Natural killer cell (primary cell): ENCODE results near the gene DARS1. TPM values are rescaled to one million over a fixed set of nuclear protein-coding genes. Genes with fewer than 3 reads are reported as not detected.

Experiments used
- ATAC-seq, 3 donors: fragments of 150-1000 bp in 2 of 3; fragments of 200-7000 bp in 1 of 3; cut with Tn5 transposase; 1 replicate in 1 of 3; 2 replicates in 2 of 3; pipeline ENCODE4 v1.10.0; 2021; ENCODE audit warnings: mild to moderate bottlenecking in 2 of 3, moderate library complexity in 2 of 3
- DNase-seq, 2 donors: peaks; one replicate each; pipeline versions ENCODE4 v3.0.0 to v3.0.0-alpha.2; 2013 to 2021; ENCODE audit warnings: mixed read lengths in 1 of 2
- H3K27ac ChIP-seq: one replicate; pipeline ENCODE4 v1.5.1; 2013; ENCODE audit warnings: mild to moderate bottlenecking, low read length
- H3K27me3 ChIP-seq: one replicate; pipeline ENCODE4 v1.6.1; 2013; ENCODE audit warnings: low read length; ENCODE audit not compliant: control insufficient read depth, insufficient read depth
- H3K36me3 ChIP-seq: one replicate; pipeline ENCODE4 v1.6.1; 2013; ENCODE audit warnings: low read length; ENCODE audit not compliant: control insufficient read depth, insufficient read depth
- H3K4me1 ChIP-seq: one replicate; pipeline ENCODE4 v1.6.1; 2013; ENCODE audit warnings: low read length; ENCODE audit not compliant: control insufficient read depth, insufficient read depth
- H3K4me3 ChIP-seq: one replicate; pipeline ENCODE4 v1.5.1; 2013; ENCODE audit warnings: low read length
- H3K9me3 ChIP-seq: one replicate; pipeline ENCODE4 v1.6.1; 2013; ENCODE audit warnings: low read length; ENCODE audit not compliant: control insufficient read depth, insufficient read depth
- H3K27ac Mint-ChIP-seq, 2 donors: one replicate each; pipeline ENCODE4 v1.8.0; 2022; ENCODE audit warnings: mild to moderate bottlenecking in 2 of 2, mixed read lengths in 2 of 2, moderate library complexity in 1 of 2
- H3K27me3 Mint-ChIP-seq, 2 donors: one replicate each; pipeline ENCODE4 v1.8.0; 2022; ENCODE audit warnings: low read depth in 2 of 2, mixed read lengths in 2 of 2
- H3K36me3 Mint-ChIP-seq: one replicate; pipeline ENCODE4 v1.8.0; 2022; ENCODE audit warnings: mixed read lengths
- H3K4me1 Mint-ChIP-seq, 2 donors: one replicate each; pipeline ENCODE4 v1.8.0; 2022; ENCODE audit warnings: mixed read lengths in 2 of 2
- H3K4me3 Mint-ChIP-seq: one replicate; pipeline ENCODE4 v1.8.0; 2022; ENCODE audit warnings: mild to moderate bottlenecking, moderate library complexity, mixed read lengths
- H3K9me3 Mint-ChIP-seq, 2 donors: one replicate each; pipeline ENCODE4 v1.8.0; 2022; ENCODE audit warnings: mixed read lengths in 2 of 2
- WGBS: methylation state at CpG from one replicate; pipeline ENCODE4 v1.1.7; 2013; ENCODE audit warnings: missing lambda C conversion rate; ENCODE audit not compliant: insufficient coverage; 5-methylcytosine and 5-hydroxymethylcytosine counted together
- intact Hi-C: fragments of 100-400 bp; cut with micrococcal nuclease; formaldehyde crosslinking; loops from one replicate; pipeline ENCODE4 v1.14.2; 2022
- total RNA-seq, 4 donors: library from RNA; stranded (reverse); fragments of 120-200 nt in 1 of 4; gene quantifications; one replicate each; pipeline versions ENCODE4 v1.2.3 to v1.2.4, GENCODE V29; 2013 to 2022
- TF ChIP-seq, protein P1 (sequence below): fragments of 200-600 bp; IDR thresholded peaks from one replicate; pipeline ENCODE4 v1.8.0; 2022; ENCODE audit warnings: antibody characterized with exemption

The DARS1 gene
- total RNA-seq, 3 donors from 2014 or later (not counting 1 experiment from before 2014, with no cell fraction given): 28.4 to 31.3 (median 30.3) TPM

DNA sequence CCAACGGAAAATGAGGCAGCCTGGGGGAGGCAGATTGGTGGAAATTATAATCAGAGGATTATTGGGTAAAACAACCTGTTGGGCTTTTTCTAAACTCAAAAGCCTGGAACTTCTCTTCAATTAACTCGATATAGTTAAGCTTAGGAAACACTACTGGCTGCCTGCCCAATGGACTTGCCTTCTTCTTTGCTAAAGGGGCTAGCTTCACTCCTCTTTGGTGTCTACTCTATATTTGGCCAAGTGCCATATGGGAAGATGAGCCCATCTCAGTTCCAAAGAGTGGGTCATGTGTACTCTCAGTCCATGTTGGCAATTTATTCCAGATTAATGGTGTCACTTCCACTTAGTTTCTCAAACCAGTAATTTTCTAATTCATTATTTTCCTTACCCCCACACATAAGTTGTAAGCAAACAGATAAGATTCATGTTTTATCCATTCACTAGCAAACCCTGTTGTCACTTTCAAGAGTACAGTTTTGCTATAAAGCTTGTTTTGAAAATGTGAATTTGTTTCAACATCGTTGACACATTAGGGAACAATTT is 34.3 kb downstream of the DARS1 start:
- Histone ChIP-seq H3K36me3 (peaks cover 2% of the 10 kb centered on the region), H3K4me3 (no peak overlapping the region), H3K4me1 (no peaks in the 10 kb centered on the region), H3K27me3 (no peaks in the 10 kb centered on the region), H3K9me3 (no peaks in the 10 kb centered on the region), H3K27ac (no peak overlapping the region)
- no peak overlapping the region for H3K27ac Mint-ChIP-seq
- no peak for DNase-seq
- 86% methylated on average over 3 of the region's 3 CpGs for WGBS
- TF ChIP-seq, protein P1, sequence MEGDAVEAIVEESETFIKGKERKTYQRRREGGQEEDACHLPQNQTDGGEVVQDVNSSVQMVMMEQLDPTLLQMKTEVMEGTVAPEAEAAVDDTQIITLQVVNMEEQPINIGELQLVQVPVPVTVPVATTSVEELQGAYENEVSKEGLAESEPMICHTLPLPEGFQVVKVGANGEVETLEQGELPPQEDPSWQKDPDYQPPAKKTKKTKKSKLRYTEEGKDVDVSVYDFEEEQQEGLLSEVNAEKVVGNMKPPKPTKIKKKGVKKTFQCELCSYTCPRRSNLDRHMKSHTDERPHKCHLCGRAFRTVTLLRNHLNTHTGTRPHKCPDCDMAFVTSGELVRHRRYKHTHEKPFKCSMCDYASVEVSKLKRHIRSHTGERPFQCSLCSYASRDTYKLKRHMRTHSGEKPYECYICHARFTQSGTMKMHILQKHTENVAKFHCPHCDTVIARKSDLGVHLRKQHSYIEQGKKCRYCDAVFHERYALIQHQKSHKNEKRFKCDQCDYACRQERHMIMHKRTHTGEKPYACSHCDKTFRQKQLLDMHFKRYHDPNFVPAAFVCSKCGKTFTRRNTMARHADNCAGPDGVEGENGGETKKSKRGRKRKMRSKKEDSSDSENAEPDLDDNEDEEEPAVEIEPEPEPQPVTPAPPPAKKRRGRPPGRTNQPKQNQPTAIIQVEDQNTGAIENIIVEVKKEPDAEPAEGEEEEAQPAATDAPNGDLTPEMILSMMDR: no peak
- H3K9me3 Mint-ChIP-seq: no peaks in the 10 kb centered on the region
- H3K27me3 Mint-ChIP-seq: no peaks in the 10 kb centered on the region
- intact Hi-C loops: loop anchor here (10.0 kb wide), 2 partner anchors 54 to 164 kb away; partner anchors contain the start of gene CXCR4
- ATAC-seq: no peak
- peaks cover 20 to 42% of the 10 kb centered on the region in 2 donors for H3K4me1 Mint-ChIP-seq
- H3K36me3 Mint-ChIP-seq: no peaks in the 10 kb centered on the region
- H3K4me3 Mint-ChIP-seq: no peak overlapping the region

DNA sequence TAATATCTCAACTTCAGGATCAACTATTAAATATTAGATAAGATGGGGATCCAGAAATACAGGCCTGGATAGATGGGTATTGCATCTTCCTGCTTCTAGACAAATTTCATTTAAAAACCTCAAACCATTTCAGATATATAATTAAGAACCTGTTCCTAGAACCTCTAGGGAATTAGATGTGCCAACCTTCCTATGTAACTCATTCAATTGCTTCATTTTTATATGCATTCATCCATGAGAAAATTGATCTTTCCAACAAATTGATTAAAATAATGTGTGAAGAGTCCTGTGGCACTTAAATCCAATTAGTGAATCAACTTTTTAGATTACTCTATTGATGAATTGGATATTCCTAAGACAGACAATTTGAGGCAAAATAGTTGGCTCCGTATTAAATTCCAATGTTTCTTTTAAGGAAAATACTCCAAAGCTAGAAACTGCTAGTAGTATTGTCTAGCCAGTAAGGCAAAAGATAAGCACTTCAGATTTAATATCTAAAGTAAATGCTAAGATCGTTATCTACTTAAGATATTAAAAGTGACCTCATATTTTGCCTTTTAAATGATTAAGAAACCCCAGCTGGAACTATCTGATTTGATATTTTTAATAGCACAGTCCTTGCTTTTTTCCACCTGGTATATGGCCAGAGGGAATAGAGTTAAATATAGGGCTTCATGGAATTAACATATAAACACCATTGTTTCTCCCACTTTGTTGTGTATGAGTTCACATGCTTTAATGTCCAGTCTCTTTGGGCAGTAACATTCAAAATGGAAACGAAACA is 35.8 kb downstream of the DARS1 start:
- Mint-ChIP-seq H3K27ac (no peak overlapping the region), H3K4me1 (peaks cover 32 to 47% of the 10 kb centered on the region in 2 donors), H3K36me3 (no peaks in the 10 kb centered on the region), H3K27me3 (no peaks in the 10 kb centered on the region), H3K9me3 (no peaks in the 10 kb centered on the region), H3K4me3 (no peak overlapping the region)
- Histone ChIP-seq H3K27me3 (no peaks in the 10 kb centered on the region), H3K36me3 (peaks cover 2% of the 10 kb centered on the region), H3K27ac (no peak overlapping the region), H3K4me3 (no peak overlapping the region), H3K4me1 (no peaks in the 10 kb centered on the region), H3K9me3 (no peaks in the 10 kb centered on the region)
- DNase-seq (no peak), ATAC-seq (no peak)
- intact Hi-C loops: loop anchor here (10.0 kb wide), 2 partner anchors 55 to 165 kb away; partner anchors contain the start of gene CXCR4
- TF ChIP-seq, protein P1: no peak
- 100% methylated on average over 1 of the region's 3 CpGs for WGBS

GRCh38 chr2:135948642-135949355 is 36.6 kb downstream of the DARS1 start:
- no peaks in the 10 kb centered on the region for H3K27me3 Mint-ChIP-seq
- H3K4me1 Mint-ChIP-seq: peaks cover 26 to 41% of the 10 kb centered on the region in 2 donors
- no peak overlapping the region for H3K4me3 Mint-ChIP-seq
- 67% methylated on average over 5 of the region's 9 CpGs for WGBS
- no peak overlapping the region for H3K27ac ChIP-seq
- intact Hi-C loops: no loop called here
- no peaks in the 10 kb centered on the region for H3K4me1 ChIP-seq
- peak in 1 of 3 donors; percentile 18 for ATAC-seq
- no peaks in the 10 kb centered on the region for H3K9me3 Mint-ChIP-seq
- H3K27ac Mint-ChIP-seq: no peak overlapping the region
- H3K36me3 Mint-ChIP-seq: no peaks in the 10 kb centered on the region
- no peak overlapping the region for H3K4me3 ChIP-seq
- peaks cover 2% of the 10 kb centered on the region for H3K36me3 ChIP-seq
- H3K9me3 ChIP-seq: no peaks in the 10 kb centered on the region
- peak in 1 of 2 donors; percentile 52 for DNase-seq
- TF ChIP-seq, protein P1: no peak
- H3K27me3 ChIP-seq: no peaks in the 10 kb centered on the region
